Parathyroid adenoma (tissue), 2 donors: Measurements from ENCODE around the gene ZFPL1.

ENCODE experiments used
- H2AFZ ChIP-seq: fragments of 300-600 bp; sonication (generic); one replicate; pipeline ENCODE4 v1.7.0; 2017; ENCODE audit warnings: antibody characterized with exemption, mild to moderate bottlenecking
- H3K27ac ChIP-seq: fragments of 300-600 bp; sonication (generic); one replicate; pipeline ENCODE4 v1.7.0; 2017
- H3K27me3 ChIP-seq: fragments of 300-600 bp; sonication (generic); one replicate; pipeline ENCODE4 v1.7.0; 2017; ENCODE audit warnings: low read length; ENCODE audit not compliant: control insufficient read depth, insufficient read depth
- H3K36me3 ChIP-seq: fragments of 300-600 bp; sonication (generic); one replicate; pipeline ENCODE4 v1.7.0; 2017; ENCODE audit warnings: low read length; ENCODE audit not compliant: control insufficient read depth, insufficient read depth
- H3K4me1 ChIP-seq: fragments of 300-600 bp; sonication (generic); one replicate; pipeline ENCODE4 v1.7.0; 2017; ENCODE audit warnings: control low read depth
- H3K4me2 ChIP-seq: fragments of 300-600 bp; sonication (generic); one replicate; pipeline ENCODE4 v1.7.0; 2017; ENCODE audit warnings: low read length
- H3K4me3 ChIP-seq: fragments of 300-600 bp; sonication (generic); one replicate; pipeline ENCODE4 v1.7.0; 2017; ENCODE audit warnings: low read depth, low read length
- H3K79me2 ChIP-seq: fragments of 300-600 bp; sonication (generic); one replicate; pipeline ENCODE4 v1.7.0; 2017; ENCODE audit warnings: control low read depth
- H3K9ac ChIP-seq: fragments of 300-600 bp; sonication (generic); one replicate; pipeline ENCODE4 v1.7.0; 2017; ENCODE audit warnings: mild to moderate bottlenecking
- H3K9me3 ChIP-seq: fragments of 300-600 bp; sonication (generic); one replicate; pipeline ENCODE4 v1.7.0; 2017; ENCODE audit warnings: low read length; ENCODE audit not compliant: control insufficient read depth
- TF ChIP-seq, protein P1 (sequence below): fragments of 300-600 bp; sonication (generic); IDR thresholded peaks from one replicate; pipeline ENCODE4 v1.7.0; 2017; ENCODE audit warnings: antibody characterized with exemption, mild to moderate bottlenecking
- donor health status: primary hyperparathyroidism.

ZFPL1 gene

DNA sequence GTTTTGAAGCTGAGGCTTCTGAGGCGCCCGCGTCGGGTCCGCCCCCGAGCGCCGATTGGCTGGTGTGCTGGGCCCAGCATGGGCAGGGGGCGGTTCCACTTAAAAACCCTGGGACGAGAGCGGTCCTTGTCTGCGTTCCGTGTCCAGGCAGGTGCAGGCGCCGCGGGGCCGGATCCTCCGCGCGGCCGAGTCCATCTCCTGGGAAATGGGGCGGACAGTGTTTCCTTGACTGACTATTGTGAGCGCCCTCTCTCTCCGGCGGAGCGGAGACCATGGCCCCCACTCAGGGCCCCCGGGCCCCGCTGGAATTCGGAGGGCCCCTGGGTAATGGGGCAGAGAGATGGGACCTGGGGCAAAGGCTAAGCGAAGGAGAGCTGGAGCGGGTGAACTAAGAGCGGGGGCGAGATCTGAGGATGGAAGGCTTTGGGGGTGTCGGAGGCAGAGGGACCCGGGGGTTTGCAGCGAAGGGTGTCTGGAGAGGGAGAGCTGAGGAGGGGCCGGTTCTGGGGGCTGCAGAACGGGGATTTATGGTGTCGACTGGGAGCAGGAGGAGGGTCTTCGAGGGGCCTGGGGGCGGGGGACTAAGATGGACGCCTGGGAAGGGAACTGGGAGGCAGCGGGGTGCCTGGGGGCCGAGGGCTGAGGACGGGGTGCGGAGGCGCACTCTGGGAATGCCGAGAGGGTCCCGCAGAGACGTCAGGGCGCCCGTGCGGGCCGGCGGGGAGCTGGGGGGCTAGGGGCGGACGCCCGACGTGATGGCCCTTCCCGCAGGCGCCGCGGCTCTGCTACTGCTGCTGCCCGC is 27.9 kb downstream of the ZFPL1 start, which contains the start of gene TM7SF2:
Gene TM7SF2 (plus strand): TSS at position 129 of the 802 bp plus-strand sequence. CDS start 144 bp downstream, at position 273.
- peaks cover 5% of the 10 kb centered on the region for H3K4me1 ChIP-seq
- no peaks in the 10 kb centered on the region for H3K9me3 ChIP-seq
- H3K79me2 ChIP-seq: peaks cover 2% of the 10 kb centered on the region
- H3K4me3 ChIP-seq: peak within 1 kb of the TSS; percentile 68
- H3K4me2 ChIP-seq: peak within 1 kb of the TSS; percentile 84
- no peaks in the 10 kb centered on the region for H3K27me3 ChIP-seq
- TF ChIP-seq, protein P1, sequence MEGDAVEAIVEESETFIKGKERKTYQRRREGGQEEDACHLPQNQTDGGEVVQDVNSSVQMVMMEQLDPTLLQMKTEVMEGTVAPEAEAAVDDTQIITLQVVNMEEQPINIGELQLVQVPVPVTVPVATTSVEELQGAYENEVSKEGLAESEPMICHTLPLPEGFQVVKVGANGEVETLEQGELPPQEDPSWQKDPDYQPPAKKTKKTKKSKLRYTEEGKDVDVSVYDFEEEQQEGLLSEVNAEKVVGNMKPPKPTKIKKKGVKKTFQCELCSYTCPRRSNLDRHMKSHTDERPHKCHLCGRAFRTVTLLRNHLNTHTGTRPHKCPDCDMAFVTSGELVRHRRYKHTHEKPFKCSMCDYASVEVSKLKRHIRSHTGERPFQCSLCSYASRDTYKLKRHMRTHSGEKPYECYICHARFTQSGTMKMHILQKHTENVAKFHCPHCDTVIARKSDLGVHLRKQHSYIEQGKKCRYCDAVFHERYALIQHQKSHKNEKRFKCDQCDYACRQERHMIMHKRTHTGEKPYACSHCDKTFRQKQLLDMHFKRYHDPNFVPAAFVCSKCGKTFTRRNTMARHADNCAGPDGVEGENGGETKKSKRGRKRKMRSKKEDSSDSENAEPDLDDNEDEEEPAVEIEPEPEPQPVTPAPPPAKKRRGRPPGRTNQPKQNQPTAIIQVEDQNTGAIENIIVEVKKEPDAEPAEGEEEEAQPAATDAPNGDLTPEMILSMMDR: no peak
- no peak within 1 kb of the TSS for H3K9ac ChIP-seq
- peak within 1 kb of the TSS; percentile 70 for H2AFZ ChIP-seq
- H3K36me3 ChIP-seq: no peaks in the 10 kb centered on the region
- peak within 1 kb of the TSS; percentile 69 for H3K27ac ChIP-seq

DNA sequence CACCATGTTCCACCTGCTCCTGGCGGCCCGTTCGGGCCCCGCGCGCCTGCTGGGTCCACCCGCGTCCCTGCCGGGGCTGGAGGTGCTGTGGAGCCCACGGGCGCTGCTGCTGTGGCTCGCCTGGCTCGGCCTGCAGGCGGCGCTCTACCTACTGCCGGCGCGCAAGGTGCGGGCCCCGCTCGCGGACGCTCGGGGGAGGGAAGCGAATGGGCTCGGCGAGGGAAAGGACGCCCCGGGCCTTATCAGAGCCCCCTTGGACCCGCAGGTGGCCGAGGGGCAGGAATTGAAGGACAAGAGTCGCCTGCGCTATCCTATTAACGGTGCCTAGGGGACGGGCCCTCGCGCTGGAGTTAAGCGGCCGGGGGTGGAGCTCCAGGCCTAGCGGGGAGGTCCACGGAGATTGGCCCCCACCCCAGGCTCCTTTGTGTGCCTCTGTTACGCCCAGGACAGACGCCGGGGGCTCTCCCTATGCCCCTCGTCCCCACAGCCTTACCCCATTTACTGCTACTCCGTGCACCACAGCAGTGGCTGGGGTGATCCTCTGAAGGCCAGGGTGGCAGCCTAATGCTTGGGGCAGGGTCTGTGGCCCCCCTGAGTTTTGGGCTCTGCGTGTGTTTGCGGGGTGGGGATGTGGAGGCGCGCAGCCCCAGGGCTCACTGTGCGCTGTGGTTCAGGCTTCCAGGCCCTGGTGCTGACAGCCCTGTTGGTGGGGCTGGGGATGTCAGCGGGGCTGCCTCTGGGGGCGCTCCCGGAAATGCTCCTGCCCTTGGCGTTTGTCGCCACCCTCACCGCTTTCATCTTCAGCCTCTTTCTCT is 28.7 kb downstream of the ZFPL1 start:
- Histone ChIP-seq H3K9me3 (no peaks in the 10 kb centered on the region), H2AFZ (peak overlapping the region; percentile 70), H3K4me3 (peak overlapping the region; percentile 68), H3K9ac (no peak overlapping the region), H3K4me2 (peak overlapping the region; percentile 84), H3K4me1 (peaks cover 5% of the 10 kb centered on the region), H3K27me3 (no peaks in the 10 kb centered on the region), H3K79me2 (peaks cover 2% of the 10 kb centered on the region), H3K27ac (peak overlapping the region; percentile 69), H3K36me3 (no peaks in the 10 kb centered on the region)
- TF ChIP-seq, protein P1: peak; percentile 79

DNA sequence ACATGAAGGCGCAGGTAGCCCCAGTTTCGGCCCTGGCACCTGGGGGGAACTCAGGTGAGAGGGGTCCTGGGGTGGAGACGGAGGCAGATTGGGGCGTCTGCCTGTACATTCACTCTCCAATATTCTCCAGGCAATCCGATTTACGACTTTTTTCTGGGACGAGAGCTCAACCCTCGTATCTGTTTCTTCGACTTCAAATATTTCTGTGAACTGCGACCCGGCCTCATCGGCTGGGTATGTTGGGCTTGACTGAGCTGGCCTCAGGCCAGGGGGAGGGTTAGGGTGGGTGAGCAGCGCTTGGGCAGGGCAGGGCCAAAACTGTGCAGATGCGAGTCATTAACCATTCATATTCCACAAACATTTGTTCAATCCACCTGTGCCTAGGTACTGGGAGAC is 29.3 kb downstream of the ZFPL1 start:
- H3K4me3 ChIP-seq: peak overlapping the region; percentile 68
- no peaks in the 10 kb centered on the region for H3K36me3 ChIP-seq
- no peak overlapping the region for H3K9ac ChIP-seq
- H3K27ac ChIP-seq: peak overlapping the region; percentile 69
- peaks cover 2% of the 10 kb centered on the region for H3K79me2 ChIP-seq
- peak overlapping the region; percentile 70 for H2AFZ ChIP-seq
- no peaks in the 10 kb centered on the region for H3K9me3 ChIP-seq
- H3K4me1 ChIP-seq: peaks cover 5% of the 10 kb centered on the region
- TF ChIP-seq, protein P1: no peak
- no peaks in the 10 kb centered on the region for H3K27me3 ChIP-seq
- peak overlapping the region; percentile 84 for H3K4me2 ChIP-seq

DNA sequence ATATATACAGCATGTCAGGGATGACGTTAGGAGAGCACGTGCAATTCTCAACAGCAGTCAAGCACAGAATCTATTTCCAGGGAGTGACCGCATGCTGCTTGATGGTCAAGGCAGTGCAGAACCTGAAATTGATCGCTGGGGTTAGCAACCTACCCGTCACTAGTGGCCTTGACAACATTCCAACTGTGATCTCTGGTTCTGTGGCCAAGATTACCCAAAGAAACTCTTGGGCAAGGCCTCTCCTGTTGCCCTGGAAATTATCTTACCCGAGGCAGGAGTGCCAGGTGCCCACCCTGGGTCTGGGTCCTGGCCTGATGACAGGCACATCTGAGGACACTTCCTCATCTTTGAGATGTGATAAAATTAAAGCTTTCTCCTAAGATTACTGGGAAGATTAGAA is 29.8 kb downstream of the ZFPL1 start:
- H3K27ac ChIP-seq: no peak overlapping the region
- H3K4me3 ChIP-seq: no peak overlapping the region
- no peaks in the 10 kb centered on the region for H3K36me3 ChIP-seq
- H3K27me3 ChIP-seq: no peaks in the 10 kb centered on the region
- TF ChIP-seq, protein P1: no peak
- H2AFZ ChIP-seq: no peak overlapping the region
- peaks cover 2% of the 10 kb centered on the region for H3K79me2 ChIP-seq
- H3K4me1 ChIP-seq: peaks cover 5% of the 10 kb centered on the region
- H3K4me2 ChIP-seq: peak overlapping the region; percentile 84
- no peak overlapping the region for H3K9ac ChIP-seq
- H3K9me3 ChIP-seq: no peaks in the 10 kb centered on the region
